Ammon's horn (tissue), 1 donor: Measurements from ENCODE around the gene BLACAT1.

Experiments used
- DNase-seq: peaks from one replicate; pipeline ENCODE4 v3.0.0-alpha.2; 2016; ENCODE audit warnings: low spot score

The BLACAT1 gene

GRCh38 chr1:205454903-205455335 is 926 bp downstream of the BLACAT1 start:
- no peak for DNase-seq

GRCh38 chr1:205453466-205453865 is 2.4 kb downstream of the BLACAT1 start:
- DNase-seq = no peak

GRCh38 chr1:205452933-205453332 is 2.9 kb downstream of the BLACAT1 start:
- no peak for DNase-seq

GRCh38 chr1:205452364-205452763 is 3.5 kb downstream of the BLACAT1 start:
- no peak for DNase-seq

- no peak for DNase-seq
These were observed 4.1 kb downstream of the BLACAT1 start for GRCh38 chr1:205451759-205452164.

GRCh38 chr1:205451202-205451601 is 4.6 kb downstream of the BLACAT1 start:
- no peak for DNase-seq

GRCh38 chr1:205450448-205450847 is 5.4 kb downstream of the BLACAT1 start:
- no peak for DNase-seq

GRCh38 chr1:205449750-205450443 is 5.9 kb downstream of the BLACAT1 start:
- DNase-seq = no peak

- DNase-seq = no peak
These were observed 6.5 kb downstream of the BLACAT1 start for GRCh38 chr1:205449254-205449749.

- DNase-seq = no peak
These were observed 7.1 kb downstream of the BLACAT1 start for GRCh38 chr1:205448540-205449253.

- no peak for DNase-seq
These were observed 8.1 kb downstream of the BLACAT1 start for GRCh38 chr1:205447457-205448341.

- no peak for DNase-seq
These were observed 9.0 kb downstream of the BLACAT1 start for GRCh38 chr1:205446828-205447227.

GRCh38 chr1:205445646-205445935 is 10.3 kb downstream of the BLACAT1 start:
- no peak for DNase-seq

GRCh38 chr1:205444931-205445645 is 10.8 kb downstream of the BLACAT1 start:
- peak; percentile 87 for DNase-seq

GRCh38 chr1:205444300-205444930 is 11.4 kb downstream of the BLACAT1 start:
- DNase-seq = no peak

- no peak for DNase-seq
These were observed 12.1 kb downstream of the BLACAT1 start for GRCh38 chr1:205443585-205444299.

GRCh38 chr1:205442051-205442725 is 13.7 kb downstream of the BLACAT1 start:
- no peak for DNase-seq

GRCh38 chr1:205441716-205442050 is 14.2 kb downstream of the BLACAT1 start:
- DNase-seq = no peak

GRCh38 chr1:205441318-205441633 is 14.6 kb downstream of the BLACAT1 start:
- no peak for DNase-seq
